HG02571 (cell line): ENCODE measurements around the gene ADAMTS4.

Experiments
- ATAC-seq: cut with Tn5 transposase; IDR thresholded peaks from one replicate; pipeline ENCODE4 v1.9.1; 2021; ENCODE audit warnings: mild to moderate bottlenecking, moderate library complexity; ENCODE audit not compliant: unreplicated experiment

The ADAMTS4 gene

DNA sequence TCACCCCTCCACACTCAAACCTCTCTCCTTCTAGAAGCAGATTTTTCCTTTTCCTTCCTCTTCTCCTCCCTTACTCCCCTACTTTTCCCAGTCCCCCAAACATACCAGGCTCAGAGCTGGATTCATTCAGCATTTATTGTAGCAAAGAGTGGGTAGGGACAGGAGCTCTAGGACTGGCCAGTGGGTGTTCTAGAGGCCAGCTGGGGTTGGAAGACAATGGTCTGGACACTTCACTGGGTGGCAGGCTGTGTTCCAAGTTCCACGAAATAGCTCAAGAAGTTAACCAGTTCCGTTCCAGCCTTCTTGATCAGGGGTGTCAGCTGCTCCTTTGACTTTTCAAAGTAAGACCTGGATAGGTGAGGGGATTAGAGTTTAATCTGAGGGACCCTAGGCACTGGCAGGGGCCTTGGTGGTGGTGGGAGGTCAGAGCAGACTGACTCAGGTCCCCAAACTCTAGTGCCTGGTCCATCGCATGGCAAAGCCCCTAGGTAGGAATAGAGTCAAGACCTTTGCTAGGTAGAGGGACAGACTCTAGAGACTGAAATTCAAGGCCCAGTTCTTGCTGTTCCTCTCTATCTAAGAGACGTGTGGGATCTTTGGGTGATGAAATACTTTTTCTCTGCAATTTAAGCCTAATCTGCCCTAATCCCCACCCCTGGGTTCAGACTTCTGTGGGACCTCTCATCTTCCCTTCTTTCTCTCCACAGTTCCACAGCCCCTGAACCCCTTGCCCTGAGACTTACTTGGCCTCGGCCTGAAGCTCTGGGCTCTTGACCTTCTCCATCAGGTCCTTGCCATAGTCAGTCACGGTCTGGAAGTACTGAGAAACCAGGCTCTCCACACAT is 23.5 kb upstream of the ADAMTS4 start:
- no peak for ATAC-seq

DNA sequence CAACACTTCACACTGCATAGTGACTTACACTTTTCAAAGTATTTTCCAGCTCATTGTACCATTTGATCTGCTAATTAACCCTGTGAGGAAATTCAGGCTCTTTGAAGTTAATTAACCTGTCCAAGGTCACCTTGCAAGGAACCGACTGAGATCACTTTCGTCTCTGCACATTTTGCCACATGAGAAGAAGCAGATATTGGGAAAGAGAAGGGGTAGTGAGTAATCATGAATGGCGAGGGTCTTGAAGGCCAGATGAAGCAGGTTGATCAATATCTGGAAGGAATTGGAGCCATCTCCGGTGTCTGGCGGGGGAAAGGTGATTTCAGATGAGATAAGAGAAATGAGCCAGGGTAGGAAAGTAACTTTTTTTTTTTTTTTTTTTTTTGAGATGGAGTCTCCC is 21.1 kb upstream of the ADAMTS4 start:
- no peak for ATAC-seq

DNA sequence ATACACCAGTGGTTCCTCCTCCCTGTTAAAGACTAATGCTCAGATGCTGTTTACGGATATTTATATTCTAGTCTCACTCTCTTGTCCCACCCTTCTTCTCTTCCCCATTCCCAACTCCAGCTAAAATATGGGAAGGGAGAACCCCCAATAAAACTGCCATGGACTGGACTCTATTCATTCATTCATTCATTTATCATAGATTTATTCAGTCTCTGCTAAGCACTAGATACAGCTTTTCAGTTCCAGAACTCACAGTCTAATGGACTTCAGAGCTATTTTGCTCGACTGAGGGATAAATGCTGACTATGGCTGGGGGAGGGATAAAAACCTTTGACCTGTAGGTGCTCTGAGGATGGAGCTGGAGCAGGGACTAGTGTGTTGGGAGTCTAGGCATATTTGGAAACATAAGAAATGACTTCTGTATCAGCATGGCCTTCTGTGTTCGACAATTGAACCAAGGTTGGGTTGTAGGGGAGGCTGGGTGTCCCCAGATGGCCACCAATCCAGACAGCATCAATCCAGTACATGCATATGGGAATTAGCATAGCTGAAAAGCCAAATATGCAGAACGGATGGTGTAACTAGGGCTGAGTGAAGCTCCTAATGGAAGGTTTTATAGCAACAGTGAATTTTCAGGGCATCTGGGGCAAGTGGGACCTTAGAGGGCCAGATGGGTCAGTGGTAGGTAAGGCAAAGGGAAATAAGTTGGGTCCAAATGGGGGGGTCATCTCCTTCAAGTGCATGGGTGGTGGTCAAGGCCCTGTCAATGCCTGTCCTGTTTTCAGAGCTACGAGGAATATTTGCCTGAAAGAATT is 20.4 kb upstream of the ADAMTS4 start:
- ATAC-seq = no peak

GRCh38 chr1:161218301-161219077 is 19.6 kb upstream of the ADAMTS4 start:
- ATAC-seq = no peak

DNA sequence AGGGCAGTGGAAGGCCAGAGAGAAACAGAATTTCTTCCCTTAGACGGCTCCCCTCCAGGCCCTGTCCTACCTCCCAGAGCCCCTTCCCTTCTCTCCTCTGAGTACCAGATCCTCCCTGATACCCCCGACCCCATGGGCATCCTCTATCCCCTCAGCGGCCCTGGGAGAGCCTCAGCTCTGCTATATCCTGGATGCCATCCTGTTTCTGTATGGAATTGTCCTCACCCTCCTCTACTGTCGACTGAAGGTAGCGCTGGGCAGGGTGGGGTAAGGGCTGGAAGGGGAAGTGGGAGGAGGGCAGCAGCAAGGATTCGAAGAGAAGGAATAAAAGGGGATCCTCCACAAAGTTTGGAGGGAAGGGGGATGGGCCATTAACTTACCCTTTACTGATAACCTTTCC is 19.0 kb upstream of the ADAMTS4 start:
- ATAC-seq = no peak

- peak; percentile 61 for ATAC-seq
Observed at GRCh38 chr1:161216945-161217712, 18.3 kb upstream of the ADAMTS4 start.

GRCh38 chr1:161215076-161215475 is 16.2 kb upstream of the ADAMTS4 start, which contains the start of gene FCER1G:
Gene FCER1G (plus strand): TSS chr1:161215295. CDS start chr1:161215322, 27 bp downstream.
- no peak for ATAC-seq

DNA sequence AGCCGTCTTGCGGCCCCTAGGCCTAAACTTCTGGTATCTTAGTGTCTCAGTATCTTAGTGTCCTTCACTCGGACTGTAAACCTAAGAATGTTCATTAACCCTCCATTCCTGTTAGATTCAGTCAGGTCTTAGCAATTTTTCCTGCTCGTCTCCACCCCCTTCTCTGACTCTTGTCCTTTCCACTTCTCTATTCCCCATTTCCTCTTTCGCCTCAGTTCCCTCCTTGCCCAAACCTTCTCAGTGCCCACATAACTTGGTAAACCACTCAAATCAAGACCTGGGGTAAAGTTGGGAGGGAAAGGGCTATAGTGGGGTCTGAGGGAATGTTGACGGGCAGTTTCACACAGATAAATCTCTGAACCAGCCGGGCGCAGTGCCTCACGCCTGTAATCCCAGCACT is 15.5 kb upstream of the ADAMTS4 start:
- no peak for ATAC-seq

GRCh38 chr1:161209790-161210409 is 11.0 kb upstream of the ADAMTS4 start:
- ATAC-seq = no peak

GRCh38 chr1:161207173-161207572 is 8.3 kb upstream of the ADAMTS4 start:
- ATAC-seq = no peak

DNA sequence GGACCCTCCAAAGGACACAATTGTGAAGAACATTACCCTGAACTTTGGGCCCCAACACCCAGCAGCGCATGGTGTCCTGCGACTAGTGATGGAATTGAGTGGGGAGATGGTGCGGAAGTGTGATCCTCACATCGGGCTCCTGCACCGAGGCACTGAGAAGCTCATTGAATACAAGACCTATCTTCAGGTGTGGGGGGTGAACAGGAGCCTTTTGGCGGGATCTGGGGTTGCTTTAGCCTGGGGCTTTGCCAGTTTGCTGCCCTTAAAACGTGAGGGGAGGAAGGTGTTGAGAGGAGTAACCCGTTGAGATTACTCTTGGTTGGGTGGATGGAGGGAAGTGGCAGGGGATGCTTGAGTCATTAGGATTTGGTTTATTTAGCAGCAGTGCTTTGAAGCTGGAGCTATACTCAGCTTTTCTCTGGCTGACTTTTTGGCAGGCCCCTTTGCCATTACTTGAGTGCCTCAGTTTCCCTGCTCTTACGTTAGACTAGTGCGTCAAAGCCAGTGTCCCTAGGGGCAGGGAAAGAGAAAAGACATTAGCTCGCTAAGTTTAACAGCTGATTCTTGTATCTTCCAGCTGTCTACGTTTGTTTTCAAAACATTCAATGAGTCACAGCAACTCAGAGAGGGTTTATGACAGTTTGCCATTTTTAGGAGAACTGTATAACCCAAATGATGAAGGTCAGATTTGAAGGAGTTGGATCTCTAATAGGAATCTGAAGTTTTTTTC is 7.7 kb upstream of the ADAMTS4 start:
- ATAC-seq = no peak

DNA sequence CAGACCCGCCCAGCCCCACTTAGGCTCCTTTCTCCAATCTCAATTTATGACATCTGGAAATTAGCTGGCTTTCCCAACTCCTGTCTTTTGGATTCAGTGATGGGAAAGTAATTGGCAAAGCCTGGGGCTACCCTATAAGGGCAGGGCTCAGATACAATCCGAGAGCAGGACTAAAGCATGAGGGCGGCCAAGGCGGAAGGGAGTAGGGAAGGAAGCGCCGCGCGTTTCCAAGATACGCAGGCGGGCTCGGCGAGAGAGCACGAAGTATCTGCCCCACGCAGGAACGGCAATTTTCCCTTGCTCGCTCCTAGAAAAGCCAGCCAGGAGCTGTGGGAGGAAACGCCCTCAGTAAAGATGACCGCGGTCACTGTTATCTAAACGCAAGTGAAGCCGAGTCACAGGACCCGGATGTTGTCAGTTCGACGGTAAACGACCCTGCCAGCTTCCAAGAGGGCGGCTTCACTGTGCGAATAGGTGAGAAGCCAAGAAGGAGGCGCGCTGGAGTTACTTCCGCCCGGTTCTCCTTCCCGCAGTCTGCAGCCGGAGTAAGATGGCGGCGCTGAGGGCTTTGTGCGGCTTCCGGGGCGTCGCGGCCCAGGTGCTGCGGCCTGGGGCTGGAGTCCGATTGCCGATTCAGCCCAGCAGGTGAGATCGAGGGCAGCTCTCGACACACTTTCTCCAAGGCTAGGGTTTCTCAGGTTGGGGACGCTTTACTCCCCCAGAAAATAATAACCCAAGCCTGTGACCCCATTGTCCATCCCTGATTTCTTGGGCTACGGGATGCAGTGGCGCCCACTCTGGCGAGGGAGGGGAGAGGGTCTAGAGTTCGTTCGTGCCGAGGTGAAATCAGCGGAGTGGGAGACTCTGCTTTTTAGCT is 3.2 kb upstream of the ADAMTS4 start, which contains the start of gene NDUFS2:
TSS of gene NDUFS2 (plus strand) at position 532 of the 877 bp plus-strand sequence. CDS start at position 551, 19 bp downstream.
- ATAC-seq = peak; percentile 96

DNA sequence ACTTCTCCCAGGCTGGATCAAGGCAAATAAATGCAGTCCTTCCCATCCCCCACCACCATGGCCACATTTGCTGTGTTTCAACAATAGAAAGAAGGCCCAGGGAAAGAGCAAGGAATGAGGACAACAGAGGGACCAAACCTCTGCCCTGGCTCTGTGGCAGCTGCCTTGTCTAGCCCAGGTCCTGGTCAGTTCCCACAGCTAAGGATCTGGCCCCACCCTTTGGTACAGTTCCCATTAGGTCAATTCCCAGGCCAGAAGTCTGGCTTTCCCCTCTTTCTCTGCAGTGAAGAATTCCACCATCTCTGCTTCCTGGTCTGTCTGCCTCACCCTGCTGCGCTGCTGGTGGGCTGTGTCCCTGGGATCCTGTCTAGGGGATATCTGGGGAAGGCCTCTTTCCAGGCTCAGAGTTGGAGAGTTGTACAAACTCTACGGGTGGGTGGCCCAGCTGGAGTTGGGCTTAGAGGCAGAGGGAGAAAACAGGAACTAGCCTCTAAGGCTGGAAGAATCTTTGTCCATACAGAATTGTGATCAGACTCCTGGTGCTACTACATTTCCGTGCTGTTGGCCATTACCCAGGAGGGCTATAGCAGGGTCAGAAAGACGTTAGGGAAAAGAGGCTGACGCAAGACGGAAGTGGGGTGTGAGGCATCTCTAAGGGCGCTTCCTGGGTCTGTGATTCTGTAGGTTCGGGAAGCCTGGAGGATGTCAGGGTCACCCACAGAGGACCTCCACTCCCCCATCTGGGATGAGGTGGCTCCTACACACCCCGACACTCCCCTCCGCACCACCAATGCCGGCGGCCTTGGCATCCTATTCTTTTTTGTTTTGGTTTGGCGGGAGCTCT is 2.4 kb upstream of the ADAMTS4 start:
- no peak for ATAC-seq

- ATAC-seq = no peak
Observed at GRCh38 chr1:161200421-161200991, 1.7 kb upstream of the ADAMTS4 start.

- no peak for ATAC-seq
Observed at GRCh38 chr1:161199506-161200139, 769 bp upstream of the ADAMTS4 start.

GRCh38 chr1:161198194-161198896 is 509 bp downstream of the ADAMTS4 start:
- no peak for ATAC-seq
